Bronchial epithelial cell (primary cell): ENCODE measurements around the gene GRK5. TPM values are rescaled to one million over a fixed set of nuclear protein-coding genes. Genes with fewer than 3 reads are reported as not detected.

Source experiments
- DNase-seq: peaks from one replicate; pipeline ENCODE4 v3.0.0-alpha.2; 2010; ENCODE audit warnings: low read depth
- FAIRE-seq: peaks from 2 replicates; lab custom pipeline; 2011; peaks lifted over from hg19 to GRCh38; lab: Jason Lieb, UNC
- H3K27me3 ChIP-seq: 2 replicates; pipeline ENCODE4 v1.5.1; 2011; ENCODE audit warnings: low read length; ENCODE audit not compliant: control insufficient read depth, insufficient read depth
- H3K36me3 ChIP-seq: 2 replicates; pipeline ENCODE4 v1.5.1; 2011; ENCODE audit warnings: low read length; ENCODE audit not compliant: control insufficient read depth, insufficient read depth
- H3K4me3 ChIP-seq: 2 replicates; pipeline ENCODE4 v1.5.1; 2011; ENCODE audit warnings: mild to moderate bottlenecking, low read depth, low read length, control low read depth
- CTCF ChIP-seq: IDR thresholded peaks from 2 replicates; pipeline ENCODE4 v1.5.1; 2011; ENCODE audit warnings: mild to moderate bottlenecking, moderate library complexity, low read length, control low read depth, inconsistent platforms; ENCODE audit not compliant: insufficient read depth, severe bottlenecking
- total RNA-seq: library from RNA; depleted of rRNA; stranded (reverse); fragments of >200 nt; gene quantifications from 2 replicates; pipeline ENCODE4 v1.2.1, GENCODE V29; 2014

The GRK5 gene
- total RNA-seq, 1 donor from 2014 or later, result 2.4 TPM

DNA sequence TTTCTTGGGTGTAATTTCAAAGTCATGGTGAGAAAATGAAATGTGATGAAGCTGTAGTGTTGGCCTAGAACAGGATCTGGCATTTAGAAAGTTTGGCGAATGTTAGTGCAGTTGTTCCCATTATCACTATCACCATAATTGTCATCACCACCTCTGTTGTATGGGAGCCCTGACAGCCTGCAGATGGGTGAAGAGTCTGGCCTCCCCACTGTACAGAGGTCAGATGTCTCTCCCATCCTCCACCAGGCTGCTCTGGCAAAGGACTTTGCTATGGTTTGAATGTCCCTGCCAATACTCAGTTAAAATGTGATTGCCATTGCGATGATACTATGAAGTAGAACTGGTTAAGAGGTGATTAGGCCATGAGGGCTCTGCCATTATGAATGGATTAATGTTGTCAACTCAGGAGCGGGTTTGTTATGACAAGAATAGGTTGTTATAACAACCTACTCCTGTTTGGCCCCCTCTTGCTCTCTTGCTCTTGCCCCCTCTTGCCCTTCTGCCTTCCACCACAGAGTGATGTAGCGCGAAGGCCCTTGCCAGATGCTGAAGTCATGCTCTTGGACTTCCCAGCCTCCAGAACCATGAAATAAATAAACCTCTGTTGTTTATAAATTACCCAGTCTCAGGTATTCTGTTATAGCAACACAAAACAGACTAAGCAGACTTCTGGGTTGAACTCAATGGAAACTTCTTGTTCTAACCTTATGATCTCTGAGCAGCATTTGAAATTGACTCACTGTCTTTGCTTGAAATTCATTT, 90.0 kb downstream of the GRK5 start:
- Histone ChIP-seq H3K4me3 (no peak overlapping the region), H3K36me3 (no peaks in the 10 kb centered on the region), H3K27me3 (no peaks in the 10 kb centered on the region)
- no peak for DNase-seq
- no peak for TF ChIP-seq CTCF
- no peak for FAIRE-seq

DNA sequence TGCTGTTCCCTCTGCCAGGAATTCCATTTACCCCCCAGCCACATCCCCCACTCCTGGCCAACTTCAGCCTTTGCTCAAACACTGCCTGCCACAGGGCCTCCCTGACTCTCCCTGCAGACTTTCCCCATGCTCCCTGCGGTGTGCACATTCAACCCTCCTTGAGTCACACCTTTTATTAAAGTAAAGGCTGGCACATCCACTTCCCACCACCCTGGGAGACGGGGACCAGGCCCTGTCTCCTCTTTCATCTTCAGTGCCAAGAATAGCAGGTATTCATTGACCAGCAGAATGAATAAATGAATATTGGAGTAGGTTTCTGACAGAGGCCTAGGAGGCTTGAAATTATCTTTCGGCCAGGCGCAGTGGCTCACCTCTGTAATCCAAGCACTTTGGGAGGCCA, 91.4 kb downstream of the GRK5 start:
- Histone ChIP-seq H3K27me3 (no peaks in the 10 kb centered on the region), H3K4me3 (no peak overlapping the region), H3K36me3 (no peaks in the 10 kb centered on the region)
- FAIRE-seq (no peak), DNase-seq (no peak)
- TF ChIP-seq CTCF, result no peak

DNA sequence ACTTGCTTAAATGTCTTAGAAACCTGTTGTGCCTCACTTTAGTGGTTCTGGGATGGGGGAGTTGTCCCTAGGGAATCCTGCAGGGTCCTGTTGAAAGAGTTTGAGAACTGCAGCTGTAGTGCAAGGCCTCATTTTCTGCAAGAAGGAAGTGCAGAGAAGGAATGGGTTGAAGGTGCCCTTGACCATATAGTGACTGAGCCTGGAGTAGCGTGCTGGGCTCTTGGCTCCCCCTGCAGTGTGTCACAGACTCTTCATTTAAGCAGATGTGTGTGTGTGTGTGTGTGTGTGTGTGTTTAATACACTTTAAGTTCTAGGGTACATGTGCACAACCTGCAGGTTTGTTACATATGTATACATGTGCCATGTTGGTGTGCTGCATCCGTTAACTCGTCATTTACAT, 92.2 kb downstream of the GRK5 start:
- Histone ChIP-seq H3K27me3 (no peaks in the 10 kb centered on the region), H3K4me3 (no peak overlapping the region), H3K36me3 (no peaks in the 10 kb centered on the region)
- no peak for TF ChIP-seq CTCF
- DNase-seq (no peak), FAIRE-seq (no peak)

GRCh38 chr10:119301397-119301796, 94.0 kb downstream of the GRK5 start:
- Histone ChIP-seq H3K4me3 (no peak overlapping the region), H3K36me3 (no peaks in the 10 kb centered on the region), H3K27me3 (no peaks in the 10 kb centered on the region)
- FAIRE-seq (no peak), DNase-seq (no peak)
- TF ChIP-seq CTCF, result no peak

- H3K27me3 ChIP-seq, result no peaks in the 10 kb centered on the region
- no peak overlapping the region for H3K4me3 ChIP-seq
- H3K36me3 ChIP-seq, result no peaks in the 10 kb centered on the region
- DNase-seq (no peak), FAIRE-seq (no peak)
- TF ChIP-seq CTCF, result no peak
Measured at GRCh38 chr10:119302172-119302571, 94.8 kb downstream of the GRK5 start.
